GM19395 (cell line): Measurements from ENCODE around the gene WHRN.
A peak's percentile ranks its signal among the peaks of the same experiment; 100 is the strongest.

Experiments used
- ATAC-seq: cut with Tn5 transposase; IDR thresholded peaks from one replicate; pipeline ENCODE4 v1.9.1; 2021; ENCODE audit warnings: mild to moderate bottlenecking, moderate library complexity; ENCODE audit not compliant: unreplicated experiment

The WHRN gene

GRCh38 chr9:114369216-114370130 is 135.8 kb downstream of the WHRN start:
- ATAC-seq: no peak

- ATAC-seq: no peak
These were observed 137.3 kb downstream of the WHRN start for GRCh38 chr9:114367772-114368569.

GRCh38 chr9:114367366-114367765 is 137.9 kb downstream of the WHRN start:
- ATAC-seq: no peak

GRCh38 chr9:114366334-114367128 is 138.7 kb downstream of the WHRN start:
- ATAC-seq: peak; percentile 60

GRCh38 chr9:114365194-114365593 is 140.1 kb downstream of the WHRN start:
- ATAC-seq: no peak

GRCh38 chr9:114364134-114365041 is 140.9 kb downstream of the WHRN start:
- no peak for ATAC-seq

GRCh38 chr9:114363424-114363823 is 141.8 kb downstream of the WHRN start:
- ATAC-seq: no peak

GRCh38 chr9:114362394-114362793 is 142.9 kb downstream of the WHRN start:
- no peak for ATAC-seq

GRCh38 chr9:114361542-114361941 is 143.7 kb downstream of the WHRN start:
- no peak for ATAC-seq

GRCh38 chr9:114359801-114360200 is 145.5 kb downstream of the WHRN start:
- ATAC-seq: no peak

- no peak for ATAC-seq
These were observed 147.4 kb downstream of the WHRN start for GRCh38 chr9:114357911-114358328.

- no peak for ATAC-seq
These were observed 147.9 kb downstream of the WHRN start for GRCh38 chr9:114357360-114357759.

GRCh38 chr9:114356792-114357191 is 148.5 kb downstream of the WHRN start:
- ATAC-seq: no peak

GRCh38 chr9:114355821-114356220 is 149.5 kb downstream of the WHRN start:
- no peak for ATAC-seq
